HS-27A (cell line): Measurements from ENCODE around the gene CUEDC2.

Experiments used
- DNase-seq: peaks from one replicate; pipeline ENCODE4 v3.0.0-alpha.2; 2012; ENCODE audit warnings: low read depth, missing footprints

CUEDC2 gene

GRCh38 chr10:102396730-102397151 lies 35.6 kb downstream of the CUEDC2 start:
- no peak for DNase-seq

- DNase-seq = no peak
Observed at GRCh38 chr10:102396317-102396650, 36.1 kb downstream of the CUEDC2 start.

- DNase-seq = no peak
Observed at GRCh38 chr10:102395400-102396316, 36.7 kb downstream of the CUEDC2 start, which contains the start of gene NFKB2. Gene NFKB2, plus strand, starts transcription at chr10:102395705. Its CDS starts 255 bp downstream, at chr10:102395960.

GRCh38 chr10:102394801-102395399 lies 37.5 kb downstream of the CUEDC2 start:
- no peak for DNase-seq

- peak; percentile 64 for DNase-seq
Observed at GRCh38 chr10:102394079-102394800, 38.1 kb downstream of the CUEDC2 start.

GRCh38 chr10:102393411-102394078 lies 38.8 kb downstream of the CUEDC2 start:
- no peak for DNase-seq

GRCh38 chr10:102392306-102392705 lies 40.1 kb downstream of the CUEDC2 start:
- DNase-seq = no peak

GRCh38 chr10:102389894-102390293 lies 42.5 kb downstream of the CUEDC2 start:
- DNase-seq = no peak

GRCh38 chr10:102384606-102385429 lies 47.6 kb downstream of the CUEDC2 start:
- DNase-seq = no peak

GRCh38 chr10:102384053-102384452 lies 48.3 kb downstream of the CUEDC2 start:
- DNase-seq = no peak

GRCh38 chr10:102382871-102383270 lies 49.5 kb downstream of the CUEDC2 start:
- no peak for DNase-seq

- DNase-seq = no peak
Observed at GRCh38 chr10:102381983-102382382, 50.4 kb downstream of the CUEDC2 start.

- no peak for DNase-seq
Observed at GRCh38 chr10:102379383-102379782, 53.0 kb downstream of the CUEDC2 start.

- no peak for DNase-seq
Observed at GRCh38 chr10:102376901-102377300, 55.5 kb downstream of the CUEDC2 start.

- no peak for DNase-seq
Observed at GRCh38 chr10:102375867-102376266, 56.5 kb downstream of the CUEDC2 start.

- no peak for DNase-seq
Observed at GRCh38 chr10:102375250-102375649, 57.1 kb downstream of the CUEDC2 start.
